ENCODE data around the gene XPO4.

Gene XPO4

GRCh38 chr13:20773194-20774080, 129.1 kb downstream of the XPO4 start, which contains the start of gene EEF1AKMT1:
Gene EEF1AKMT1 (minus strand): TSS chr13:20773961. CDS start chr13:20757598, 16,363 bp downstream.
- H3K36me3 Mint-ChIP-seq (ENCODE audit: low read depth), result peaks cover 39% of the 10 kb centered on the region
- H3K4me3 Mint-ChIP-seq, result peak within 1 kb of the TSS; percentile 90 to 99 (median 94)
- peaks cover 21% of the 10 kb centered on the region for H3K4me1 Mint-ChIP-seq
- TF ChIP-seq CTCF (IDR thresholded peaks at IDR 0.05; ENCODE audit: unreplicated experiment in 3 of 3), result no peak
- H3K27me3 Mint-ChIP-seq (ENCODE audit: low read depth), result no peaks in the 10 kb centered on the region
- H3K27ac Mint-ChIP-seq, result peak within 1 kb of the TSS; percentile 96 to 98 (median 97)
- H3K9me3 Mint-ChIP-seq, result peaks cover 30% of the 10 kb centered on the region

GRCh38 chr13:20772401-20773131, 130.0 kb downstream of the XPO4 start:
- Mint-ChIP-seq H3K4me1 (peaks cover 21% of the 10 kb centered on the region), H3K27ac (peak overlapping the region; percentile 96 to 98 (median 97)), H3K9me3 (peaks cover 39% of the 10 kb centered on the region), H3K36me3 (ENCODE audit: low read depth) (peaks cover 48% of the 10 kb centered on the region), H3K4me3 (peak overlapping the region; percentile 90 to 99 (median 94)), H3K27me3 (ENCODE audit: low read depth) (no peaks in the 10 kb centered on the region)
- TF ChIP-seq CTCF (IDR thresholded peaks at IDR 0.05; ENCODE audit: unreplicated experiment in 3 of 3), result no peak

- H3K9me3 Mint-ChIP-seq, result peaks cover 48% of the 10 kb centered on the region
- H3K27me3 Mint-ChIP-seq (ENCODE audit: low read depth), result no peaks in the 10 kb centered on the region
- no peak overlapping the region for H3K27ac Mint-ChIP-seq
- H3K4me1 Mint-ChIP-seq, result peaks cover 21% of the 10 kb centered on the region
- H3K4me3 Mint-ChIP-seq, result peak overlapping the region; percentile 20 to 63 (median 31)
- H3K36me3 Mint-ChIP-seq (ENCODE audit: low read depth), result peaks cover 54% of the 10 kb centered on the region
- no peak for TF ChIP-seq CTCF (IDR thresholded peaks at IDR 0.05; ENCODE audit: unreplicated experiment in 3 of 3)
Measured at GRCh38 chr13:20769834-20770233, 132.7 kb downstream of the XPO4 start.

- peaks cover 21% of the 10 kb centered on the region for H3K4me1 Mint-ChIP-seq
- H3K36me3 Mint-ChIP-seq (ENCODE audit: low read depth), result peaks cover 54% of the 10 kb centered on the region
- TF ChIP-seq CTCF (IDR thresholded peaks at IDR 0.05; ENCODE audit: unreplicated experiment in 3 of 3), result no peak
- no peaks in the 10 kb centered on the region for H3K27me3 Mint-ChIP-seq (ENCODE audit: low read depth)
- no peak overlapping the region for H3K4me3 Mint-ChIP-seq
- peaks cover 50% of the 10 kb centered on the region for H3K9me3 Mint-ChIP-seq
- no peak overlapping the region for H3K27ac Mint-ChIP-seq
Measured at GRCh38 chr13:20769091-20769490, 133.5 kb downstream of the XPO4 start.

GRCh38 chr13:20767309-20767943, 135.1 kb downstream of the XPO4 start:
- TF ChIP-seq CTCF (IDR thresholded peaks at IDR 0.05; ENCODE audit: unreplicated experiment in 3 of 3), result no peak
- peaks cover 50% of the 10 kb centered on the region for H3K36me3 Mint-ChIP-seq (ENCODE audit: low read depth)
- no peak overlapping the region for H3K4me3 Mint-ChIP-seq
- H3K9me3 Mint-ChIP-seq, result peaks cover 51% of the 10 kb centered on the region
- no peaks in the 10 kb centered on the region for H3K27me3 Mint-ChIP-seq (ENCODE audit: low read depth)
- H3K27ac Mint-ChIP-seq, result no peak overlapping the region
- peaks cover 8% of the 10 kb centered on the region for H3K4me1 Mint-ChIP-seq
